Hepatocyte (in vitro differentiated cells): ENCODE measurements around the gene NOSTRIN.

Experiments
- EZH2phosphoT487 ChIP-seq: fragments of 200-600 bp; sonication (generic); IDR thresholded peaks from one replicate; pipeline ENCODE4 v1.6.1; 2018; ENCODE audit warnings: antibody characterized with exemption, mild to moderate bottlenecking, low read depth, moderate library complexity; ENCODE audit not compliant: unreplicated experiment, severe bottlenecking
- TF ChIP-seq, protein P1 (sequence below): fragments of 200-600 bp; sonication (generic); IDR thresholded peaks from 2 replicates; pipeline ENCODE4 v1.5.1; 2016; ENCODE audit warnings: antibody characterized with exemption, mild to moderate bottlenecking; ENCODE audit not compliant: poor library complexity

DNA sequence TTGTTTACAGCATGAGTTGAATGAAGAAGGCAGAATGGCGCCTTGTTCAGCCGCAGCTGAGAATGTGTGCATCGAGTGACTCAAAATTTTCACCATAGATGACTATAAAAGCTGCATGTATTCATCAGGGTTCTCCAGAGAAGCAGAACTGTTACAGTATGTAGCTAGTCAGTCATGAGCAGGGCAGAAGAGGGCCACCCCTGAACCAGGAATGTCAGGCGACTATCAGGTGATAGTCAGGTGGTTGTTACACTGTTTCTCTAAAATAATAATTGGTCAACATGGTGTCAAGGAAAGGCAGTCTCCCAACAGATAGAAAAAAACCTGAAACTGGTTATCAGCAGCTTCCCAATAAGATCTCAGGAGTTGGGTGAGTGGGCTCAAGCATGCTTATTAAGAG lies 20.2 kb upstream of the NOSTRIN start:
- TF ChIP-seq, protein P1, sequence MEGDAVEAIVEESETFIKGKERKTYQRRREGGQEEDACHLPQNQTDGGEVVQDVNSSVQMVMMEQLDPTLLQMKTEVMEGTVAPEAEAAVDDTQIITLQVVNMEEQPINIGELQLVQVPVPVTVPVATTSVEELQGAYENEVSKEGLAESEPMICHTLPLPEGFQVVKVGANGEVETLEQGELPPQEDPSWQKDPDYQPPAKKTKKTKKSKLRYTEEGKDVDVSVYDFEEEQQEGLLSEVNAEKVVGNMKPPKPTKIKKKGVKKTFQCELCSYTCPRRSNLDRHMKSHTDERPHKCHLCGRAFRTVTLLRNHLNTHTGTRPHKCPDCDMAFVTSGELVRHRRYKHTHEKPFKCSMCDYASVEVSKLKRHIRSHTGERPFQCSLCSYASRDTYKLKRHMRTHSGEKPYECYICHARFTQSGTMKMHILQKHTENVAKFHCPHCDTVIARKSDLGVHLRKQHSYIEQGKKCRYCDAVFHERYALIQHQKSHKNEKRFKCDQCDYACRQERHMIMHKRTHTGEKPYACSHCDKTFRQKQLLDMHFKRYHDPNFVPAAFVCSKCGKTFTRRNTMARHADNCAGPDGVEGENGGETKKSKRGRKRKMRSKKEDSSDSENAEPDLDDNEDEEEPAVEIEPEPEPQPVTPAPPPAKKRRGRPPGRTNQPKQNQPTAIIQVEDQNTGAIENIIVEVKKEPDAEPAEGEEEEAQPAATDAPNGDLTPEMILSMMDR, result no peak
- no peak for TF ChIP-seq EZH2phosphoT487
